C4-2B (cell line): Measurements from ENCODE around the gene UTS2B.

Experiments used
- CTCF ChIP-seq: fragments of 450-650 bp; conservative IDR thresholded peaks from 2 replicates; pipeline ENCODE4 v1.5.1; 2017; ENCODE audit warnings: mild to moderate bottlenecking
- ZFX ChIP-seq: fragments of 450-650 bp; IDR thresholded peaks from 2 replicates; pipeline ENCODE4 v1.6.1; 2017

GRCh38 chr3:191263850-191264249, 66.5 kb downstream of the UTS2B start:
- no peak for TF ChIP-seq CTCF
- no peak for TF ChIP-seq ZFX
